ENCODE data around the gene DFFB.

Gene DFFB

DNA sequence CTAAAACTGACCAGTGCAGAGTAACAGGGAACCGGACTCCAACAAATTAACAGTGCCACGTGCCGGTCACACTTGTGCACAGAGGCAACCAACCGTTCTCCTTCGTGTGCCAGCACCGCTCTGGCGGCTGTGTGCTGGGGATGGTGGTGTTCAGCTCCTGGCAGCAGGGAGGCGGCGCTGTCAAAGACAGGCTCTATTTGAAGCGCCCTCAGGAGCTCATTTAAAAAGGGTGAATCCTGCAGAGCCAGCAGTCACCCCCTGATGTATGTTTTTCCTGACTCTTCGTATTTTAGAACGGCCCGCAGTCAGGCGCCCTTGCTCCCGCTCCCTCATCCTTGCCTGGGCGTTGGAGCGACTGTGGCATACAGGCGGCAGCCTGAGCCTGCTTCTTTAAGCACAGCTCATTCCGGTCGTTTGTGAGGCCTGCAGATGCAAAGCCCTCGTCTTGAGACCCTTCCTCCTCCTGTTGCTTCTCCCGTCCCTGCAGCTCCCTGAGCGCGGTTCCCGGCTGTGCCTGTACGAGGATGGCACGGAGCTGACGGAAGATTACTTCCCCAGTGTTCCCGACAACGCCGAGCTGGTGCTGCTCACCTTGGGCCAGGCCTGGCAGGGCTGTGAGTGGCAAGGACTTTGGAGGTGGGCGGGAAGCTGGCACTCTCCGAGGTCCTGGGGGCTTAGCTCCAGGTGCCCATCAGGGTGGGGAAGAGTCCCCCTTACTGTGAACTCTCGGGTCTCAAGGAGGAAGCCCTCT is 1.1 kb downstream of the DFFB start:
- H3K27me3 ChIP-seq (ENCODE audit: control insufficient read depth, insufficient read depth, low read length) = peaks cover 4% of the 10 kb centered on the region
- H3K4me3 ChIP-seq (ENCODE audit: low read depth, low read length) = peak overlapping the region; percentile 87
- peaks cover 3% of the 10 kb centered on the region for H3K4me1 ChIP-seq (ENCODE audit: control insufficient read depth, insufficient read depth, low read length)
- no peak overlapping the region for H3K9ac ChIP-seq (ENCODE audit: low read depth, low read length)
- H3K36me3 ChIP-seq (ENCODE audit: control insufficient read depth, insufficient read depth, low read length) = no peaks in the 10 kb centered on the region
- no peaks in the 10 kb centered on the region for H3K9me3 ChIP-seq (ENCODE audit: control insufficient read depth, insufficient read depth, low read length)

DNA sequence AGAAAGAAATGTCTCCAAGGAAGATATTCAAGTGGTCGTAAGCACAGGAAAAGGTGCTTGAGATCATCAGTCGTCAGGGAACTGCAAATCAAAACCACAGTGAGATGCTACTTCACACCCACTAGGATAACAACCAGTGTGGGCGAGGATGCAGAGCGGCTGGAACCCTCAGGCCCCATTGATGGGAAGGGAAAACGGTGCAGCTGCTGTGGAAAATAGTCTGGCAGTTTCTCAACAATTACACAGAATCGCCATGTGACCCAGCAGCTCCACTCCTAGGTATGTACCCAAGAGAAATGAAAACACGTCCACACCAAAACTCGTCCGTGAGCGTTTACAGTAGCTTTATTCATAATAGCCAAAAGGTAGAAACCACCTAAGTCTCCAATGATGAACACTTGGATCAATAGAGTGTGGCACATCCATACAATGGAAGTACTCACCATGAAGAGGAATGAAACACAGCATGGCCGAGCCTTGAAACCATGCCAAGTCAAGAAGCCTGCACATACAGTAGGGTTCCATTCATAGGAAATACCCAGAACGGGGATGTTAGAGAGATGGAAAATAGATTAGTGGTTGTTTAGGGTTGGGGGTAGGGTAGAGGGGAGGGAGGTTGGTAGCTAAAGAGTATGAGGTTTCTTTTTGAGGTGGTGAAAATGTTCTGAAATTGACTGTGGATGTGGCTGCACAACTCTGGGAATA is 6.1 kb downstream of the DFFB start:
- Histone ChIP-seq H3K9ac (ENCODE audit: low read depth, low read length) (no peak overlapping the region), H3K27me3 (ENCODE audit: control insufficient read depth, insufficient read depth, low read length) (no peaks in the 10 kb centered on the region), H3K4me3 (ENCODE audit: low read depth, low read length) (no peak overlapping the region), H3K9me3 (ENCODE audit: control insufficient read depth, insufficient read depth, low read length) (no peaks in the 10 kb centered on the region), H3K36me3 (ENCODE audit: control insufficient read depth, insufficient read depth, low read length) (no peaks in the 10 kb centered on the region), H3K4me1 (ENCODE audit: control insufficient read depth, insufficient read depth, low read length) (no peaks in the 10 kb centered on the region)

DNA sequence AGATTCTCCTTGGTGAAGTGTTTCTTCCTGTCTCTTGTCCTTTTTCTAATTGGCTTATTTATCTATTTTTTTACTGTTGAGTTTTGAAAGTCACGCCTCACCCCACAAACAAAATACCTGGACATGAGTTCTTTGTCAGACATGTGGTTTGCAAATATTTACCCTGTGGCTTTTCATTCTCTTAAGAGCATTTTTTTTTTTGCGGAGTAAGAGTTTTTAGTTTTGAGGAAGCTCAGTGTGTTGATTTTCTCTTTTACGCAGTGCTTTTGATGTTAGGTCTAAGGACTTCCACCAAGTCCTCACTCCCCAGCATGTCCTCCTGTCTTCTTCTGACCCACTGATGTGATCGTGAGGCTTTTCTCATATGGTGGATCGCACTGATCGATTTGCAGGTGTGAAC is 7.6 kb downstream of the DFFB start:
- H3K9me3 ChIP-seq (ENCODE audit: control insufficient read depth, insufficient read depth, low read length) = no peaks in the 10 kb centered on the region
- H3K36me3 ChIP-seq (ENCODE audit: control insufficient read depth, insufficient read depth, low read length) = no peaks in the 10 kb centered on the region
- H3K27me3 ChIP-seq (ENCODE audit: control insufficient read depth, insufficient read depth, low read length) = no peaks in the 10 kb centered on the region
- no peak overlapping the region for H3K4me3 ChIP-seq (ENCODE audit: low read depth, low read length)
- no peak overlapping the region for H3K9ac ChIP-seq (ENCODE audit: low read depth, low read length)
- H3K4me1 ChIP-seq (ENCODE audit: control insufficient read depth, insufficient read depth, low read length) = no peaks in the 10 kb centered on the region

DNA sequence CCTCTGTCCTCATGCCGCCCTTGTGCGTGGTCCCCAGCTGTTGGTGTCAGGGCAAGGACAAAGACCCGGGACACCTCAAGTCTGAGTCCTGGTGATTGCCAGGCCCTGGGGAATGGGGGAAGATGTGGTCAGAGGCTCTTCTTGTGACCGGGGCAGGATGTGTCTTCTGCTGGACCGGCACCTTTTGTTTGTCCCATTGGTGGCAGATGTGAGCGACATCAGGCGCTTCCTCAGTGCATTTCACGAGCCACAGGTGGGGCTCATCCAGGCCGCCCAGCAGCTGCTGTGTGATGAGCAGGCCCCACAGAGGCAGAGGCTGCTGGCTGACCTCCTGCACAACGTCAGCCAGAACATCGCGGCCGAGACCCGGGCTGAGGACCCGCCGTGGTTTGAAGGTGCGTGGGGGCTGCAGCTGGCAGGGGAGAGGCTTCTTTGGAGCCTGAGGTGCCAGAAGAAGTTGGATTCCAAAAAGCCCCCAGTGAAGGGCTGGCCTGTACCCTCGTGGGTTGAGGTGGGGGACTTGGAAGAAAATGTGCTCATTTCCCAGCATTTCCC is 8.4 kb downstream of the DFFB start:
- no peaks in the 10 kb centered on the region for H3K9me3 ChIP-seq (ENCODE audit: control insufficient read depth, insufficient read depth, low read length)
- H3K9ac ChIP-seq (ENCODE audit: low read depth, low read length) = no peak overlapping the region
- no peak overlapping the region for H3K4me3 ChIP-seq (ENCODE audit: low read depth, low read length)
- H3K4me1 ChIP-seq (ENCODE audit: control insufficient read depth, insufficient read depth, low read length) = no peaks in the 10 kb centered on the region
- H3K36me3 ChIP-seq (ENCODE audit: control insufficient read depth, insufficient read depth, low read length) = no peaks in the 10 kb centered on the region
- no peaks in the 10 kb centered on the region for H3K27me3 ChIP-seq (ENCODE audit: control insufficient read depth, insufficient read depth, low read length)

DNA sequence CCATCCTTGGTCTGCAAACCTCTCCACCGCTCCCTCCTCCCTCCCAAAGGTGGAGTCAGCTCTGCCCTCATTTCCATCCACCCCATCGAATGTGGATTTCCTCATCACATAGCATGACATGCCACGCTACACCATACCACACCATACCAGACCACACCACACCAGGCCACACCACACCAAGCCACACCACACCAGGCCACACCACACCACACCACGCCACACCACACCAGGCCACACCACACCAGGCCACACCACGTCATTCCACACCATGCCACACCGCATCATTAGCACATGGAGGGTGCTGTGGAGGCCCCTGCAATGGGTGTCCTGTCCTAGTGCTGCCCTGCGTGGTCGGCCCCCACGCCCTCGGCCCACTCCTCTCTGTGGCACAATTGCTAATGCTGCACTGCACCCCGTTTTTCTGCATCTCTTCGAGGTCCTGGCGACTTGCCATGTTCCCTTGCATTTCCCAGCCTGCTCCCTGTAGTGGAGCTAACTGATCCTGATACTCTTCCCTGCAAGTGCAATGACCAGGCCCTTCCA is 11.3 kb downstream of the DFFB start:
- Histone ChIP-seq H3K9me3 (ENCODE audit: control insufficient read depth, insufficient read depth, low read length) (no peaks in the 10 kb centered on the region), H3K27me3 (ENCODE audit: control insufficient read depth, insufficient read depth, low read length) (no peaks in the 10 kb centered on the region), H3K9ac (ENCODE audit: low read depth, low read length) (no peak overlapping the region), H3K4me1 (ENCODE audit: control insufficient read depth, insufficient read depth, low read length) (no peaks in the 10 kb centered on the region), H3K4me3 (ENCODE audit: low read depth, low read length) (no peak overlapping the region), H3K36me3 (ENCODE audit: control insufficient read depth, insufficient read depth, low read length) (no peaks in the 10 kb centered on the region)

DNA sequence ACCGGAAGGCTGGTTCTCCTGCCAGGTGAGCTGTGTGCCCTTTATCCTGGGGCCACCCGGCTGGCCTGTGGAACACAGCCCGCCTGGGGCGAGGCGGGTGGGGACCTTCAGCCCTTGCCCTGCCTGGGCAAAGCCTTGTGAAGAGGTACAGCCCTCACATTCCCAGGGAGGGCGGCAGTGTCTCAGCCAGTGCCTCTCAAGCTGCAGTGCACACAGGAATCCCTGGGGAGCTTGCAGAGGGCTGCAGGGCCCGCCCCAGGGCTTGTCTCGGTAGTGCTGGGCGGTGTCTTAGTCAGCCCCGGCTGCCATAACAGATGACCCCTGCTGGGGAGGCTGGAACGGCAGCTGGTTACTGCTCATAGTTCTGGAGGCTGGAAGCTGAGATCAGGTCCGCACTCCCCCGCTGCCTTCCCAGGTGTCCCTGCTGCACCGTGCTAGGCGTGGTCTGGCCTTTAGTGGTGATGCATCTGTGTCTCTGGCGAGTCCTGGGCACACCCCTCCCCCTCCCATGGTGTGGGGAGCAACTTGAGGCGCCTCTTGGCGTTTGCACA is 12.6 kb downstream of the DFFB start:
- Histone ChIP-seq H3K4me3 (ENCODE audit: low read depth, low read length) (no peak overlapping the region), H3K9ac (ENCODE audit: low read depth, low read length) (no peak overlapping the region), H3K36me3 (ENCODE audit: control insufficient read depth, insufficient read depth, low read length) (peaks cover 3% of the 10 kb centered on the region), H3K27me3 (ENCODE audit: control insufficient read depth, insufficient read depth, low read length) (no peaks in the 10 kb centered on the region), H3K4me1 (ENCODE audit: control insufficient read depth, insufficient read depth, low read length) (no peaks in the 10 kb centered on the region), H3K9me3 (ENCODE audit: control insufficient read depth, insufficient read depth, low read length) (no peaks in the 10 kb centered on the region)

DNA sequence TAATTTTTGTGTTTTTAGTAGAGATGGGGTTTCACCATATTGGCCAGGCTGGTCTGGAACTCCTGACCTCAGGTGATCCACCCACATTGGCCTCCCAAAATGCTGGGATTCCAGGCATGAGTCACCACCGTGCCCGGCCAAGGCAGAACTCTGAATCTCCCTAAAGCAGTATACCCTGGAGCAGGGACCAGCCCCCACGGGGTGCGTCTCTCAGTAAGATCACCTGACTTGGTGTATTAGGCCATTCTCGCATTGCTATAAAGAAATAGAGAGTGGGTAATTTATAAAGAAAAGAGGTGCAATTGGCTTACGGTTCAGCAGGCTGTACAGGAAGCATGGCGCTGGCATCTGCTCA is 14.2 kb downstream of the DFFB start:
- H3K27me3 ChIP-seq (ENCODE audit: control insufficient read depth, insufficient read depth, low read length) = no peaks in the 10 kb centered on the region
- no peak overlapping the region for H3K9ac ChIP-seq (ENCODE audit: low read depth, low read length)
- H3K36me3 ChIP-seq (ENCODE audit: control insufficient read depth, insufficient read depth, low read length) = peaks cover 4% of the 10 kb centered on the region
- no peak overlapping the region for H3K4me3 ChIP-seq (ENCODE audit: low read depth, low read length)
- no peaks in the 10 kb centered on the region for H3K4me1 ChIP-seq (ENCODE audit: control insufficient read depth, insufficient read depth, low read length)
- H3K9me3 ChIP-seq (ENCODE audit: control insufficient read depth, insufficient read depth, low read length) = no peaks in the 10 kb centered on the region

DNA sequence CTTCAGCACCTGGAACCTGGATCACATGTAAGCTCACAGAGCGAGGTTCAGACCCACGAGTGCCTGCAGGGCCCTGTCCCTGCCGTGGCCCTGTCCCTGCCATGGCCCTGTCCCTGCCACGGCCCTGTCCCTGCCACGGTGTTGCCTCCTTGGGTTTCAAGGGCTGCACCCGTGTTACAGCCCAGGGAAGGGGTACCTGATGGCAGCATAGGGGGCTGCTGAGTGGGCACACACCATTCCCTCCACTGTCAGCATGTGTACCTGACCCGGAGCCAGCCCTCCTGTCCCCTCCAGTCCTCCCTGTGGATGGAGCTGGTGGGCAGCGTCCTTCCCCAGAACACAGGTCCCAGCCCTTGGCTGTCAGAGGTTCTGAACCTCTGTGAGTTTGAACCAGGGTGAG is 15.3 kb downstream of the DFFB start:
- Histone ChIP-seq H3K9me3 (ENCODE audit: control insufficient read depth, insufficient read depth, low read length) (no peaks in the 10 kb centered on the region), H3K4me3 (ENCODE audit: low read depth, low read length) (no peak overlapping the region), H3K9ac (ENCODE audit: low read depth, low read length) (no peak overlapping the region), H3K36me3 (ENCODE audit: control insufficient read depth, insufficient read depth, low read length) (peaks cover 4% of the 10 kb centered on the region), H3K27me3 (ENCODE audit: control insufficient read depth, insufficient read depth, low read length) (no peaks in the 10 kb centered on the region), H3K4me1 (ENCODE audit: control insufficient read depth, insufficient read depth, low read length) (no peaks in the 10 kb centered on the region)

DNA sequence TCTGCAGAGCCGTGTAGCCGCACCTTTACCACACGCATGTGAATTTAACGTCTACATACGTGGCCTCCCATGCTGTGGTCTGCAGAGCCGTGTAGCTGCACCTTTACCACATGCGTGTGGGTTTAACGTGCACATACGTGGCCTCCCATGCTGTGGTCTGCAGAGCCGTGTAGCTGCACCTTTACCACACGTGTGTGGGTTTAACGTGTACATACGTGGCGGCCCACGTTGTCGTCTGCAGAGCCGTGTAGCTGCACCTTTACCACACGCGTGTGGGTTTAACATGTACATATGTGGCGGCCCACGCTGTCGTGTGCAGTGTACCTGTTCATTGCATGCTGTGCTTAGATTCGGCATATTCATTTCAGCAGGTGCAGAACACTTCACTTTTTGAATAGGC is 17.5 kb downstream of the DFFB start:
- Histone ChIP-seq H3K4me1 (ENCODE audit: control insufficient read depth, insufficient read depth, low read length) (no peaks in the 10 kb centered on the region), H3K9ac (ENCODE audit: low read depth, low read length) (no peak overlapping the region), H3K36me3 (ENCODE audit: control insufficient read depth, insufficient read depth, low read length) (peaks cover 4% of the 10 kb centered on the region), H3K27me3 (ENCODE audit: control insufficient read depth, insufficient read depth, low read length) (no peaks in the 10 kb centered on the region), H3K9me3 (ENCODE audit: control insufficient read depth, insufficient read depth, low read length) (peaks cover 4% of the 10 kb centered on the region), H3K4me3 (ENCODE audit: low read depth, low read length) (no peak overlapping the region)

DNA sequence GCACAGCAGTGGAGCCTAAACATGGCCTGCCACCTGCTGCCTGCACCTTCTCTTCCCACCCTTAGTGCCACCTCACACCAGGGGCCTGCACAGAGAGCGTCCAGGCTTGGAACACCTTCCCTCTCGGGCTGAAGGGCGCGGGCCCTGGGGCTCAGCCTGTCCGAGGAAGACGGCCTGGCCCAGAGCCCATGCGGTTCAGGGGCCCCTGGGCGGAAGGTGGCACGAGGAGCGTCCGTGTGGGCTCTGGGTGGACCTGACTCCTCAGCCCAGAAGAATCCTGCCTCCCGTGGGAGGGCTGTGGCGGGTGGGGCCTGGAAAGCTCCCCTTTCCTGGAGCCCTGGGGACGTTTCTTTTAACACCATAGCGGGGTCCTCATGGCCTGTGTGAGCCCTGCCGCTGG is 19.4 kb downstream of the DFFB start:
- Histone ChIP-seq H3K36me3 (ENCODE audit: control insufficient read depth, insufficient read depth, low read length) (peaks cover 4% of the 10 kb centered on the region), H3K4me1 (ENCODE audit: control insufficient read depth, insufficient read depth, low read length) (no peaks in the 10 kb centered on the region), H3K9ac (ENCODE audit: low read depth, low read length) (no peak overlapping the region), H3K4me3 (ENCODE audit: low read depth, low read length) (no peak overlapping the region), H3K9me3 (ENCODE audit: control insufficient read depth, insufficient read depth, low read length) (peaks cover 4% of the 10 kb centered on the region), H3K27me3 (ENCODE audit: control insufficient read depth, insufficient read depth, low read length) (no peaks in the 10 kb centered on the region)

DNA sequence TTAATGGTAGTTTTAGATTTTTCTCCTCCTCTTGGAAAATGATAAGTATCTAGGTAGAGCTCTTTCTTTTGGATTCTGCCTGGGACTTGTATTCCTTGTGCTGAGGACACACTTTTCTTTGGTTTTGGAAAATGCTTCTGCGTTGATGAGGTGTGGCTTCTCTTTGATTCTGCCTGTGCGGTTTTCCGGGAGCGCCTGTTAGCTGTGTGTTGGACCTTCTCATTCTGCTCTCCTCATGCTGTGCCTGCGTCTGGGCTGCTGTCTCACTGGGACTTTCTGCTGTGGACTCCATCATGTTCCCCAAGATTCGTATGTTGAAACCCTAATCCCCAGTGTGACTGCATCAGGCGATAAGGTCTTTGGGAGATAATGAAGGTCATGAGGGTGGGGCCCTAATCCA is 21.8 kb downstream of the DFFB start:
- no peaks in the 10 kb centered on the region for H3K4me1 ChIP-seq (ENCODE audit: control insufficient read depth, insufficient read depth, low read length)
- H3K9me3 ChIP-seq (ENCODE audit: control insufficient read depth, insufficient read depth, low read length) = peaks cover 4% of the 10 kb centered on the region
- H3K36me3 ChIP-seq (ENCODE audit: control insufficient read depth, insufficient read depth, low read length) = peaks cover 4% of the 10 kb centered on the region
- no peak overlapping the region for H3K9ac ChIP-seq (ENCODE audit: low read depth, low read length)
- no peak overlapping the region for H3K4me3 ChIP-seq (ENCODE audit: low read depth, low read length)
- no peaks in the 10 kb centered on the region for H3K27me3 ChIP-seq (ENCODE audit: control insufficient read depth, insufficient read depth, low read length)

Measured in iPS-15b (cell line).